GM12891 (cell line): ENCODE results near the gene LRMDA.

ENCODE experiments used
- PAX5 ChIP-seq: IDR thresholded peaks from 2 replicates; pipeline ENCODE4 v1.6.1; 2011; ENCODE audit warnings: low read length, moderate library complexity, mild to moderate bottlenecking; ENCODE audit not compliant: insufficient read depth, severe bottlenecking
- POLR2A ChIP-seq: IDR thresholded peaks from 2 replicates; pipeline ENCODE4 v1.6.1; 2011; ENCODE audit warnings: low read depth, low read length, control low read depth
- POLR2AphosphoS5 ChIP-seq: IDR thresholded peaks from 2 replicates; pipeline ENCODE4 v1.6.1; 2011; ENCODE audit warnings: low read depth, low read length, control low read depth
- POU2F2 ChIP-seq: IDR thresholded peaks from 2 replicates; pipeline ENCODE4 v1.6.1; 2011; ENCODE audit warnings: low read depth, mild to moderate bottlenecking, control low read depth, low read length, moderate library complexity
- TAF1 ChIP-seq: IDR thresholded peaks from 2 replicates; pipeline ENCODE4 v1.6.1; 2011; ENCODE audit warnings: low read depth, low read length, control low read depth

DNA sequence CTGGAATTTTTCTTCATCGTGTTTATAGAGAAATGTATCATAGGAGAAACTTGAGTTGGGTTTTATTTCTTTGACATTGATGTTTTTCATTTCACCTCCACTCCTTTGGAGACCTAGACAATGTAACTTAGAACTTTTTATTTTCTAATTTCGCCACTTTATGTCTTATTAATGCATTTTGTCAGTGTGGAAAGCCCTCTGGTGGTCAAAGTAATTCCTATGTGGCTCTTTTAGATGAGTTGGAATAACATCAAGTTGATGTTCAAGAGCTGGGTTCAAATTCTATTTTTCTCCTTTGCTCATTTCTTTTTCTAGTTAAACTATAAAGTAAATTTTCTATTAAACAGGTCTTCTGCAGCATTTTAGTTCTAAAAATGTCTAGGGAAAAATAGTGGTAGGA lies 478.6 kb downstream of the LRMDA start:
- TF ChIP-seq POLR2AphosphoS5 (no peak), TAF1 (no peak), POLR2A (no peak), POU2F2 (no peak), PAX5 (no peak)
